GM19324 (cell line): ENCODE results near the gene NEDD4L.
"Not testable (repeated sequence)": the region's sequence is repeated elsewhere in the genome, so short reads cannot be mapped to it uniquely, and the experiment has no call there.

Experiments used
- ATAC-seq: cut with Tn5 transposase; IDR thresholded peaks from one replicate; pipeline ENCODE4 v1.9.1; 2021; ENCODE audit warnings: mild to moderate bottlenecking, moderate library complexity; ENCODE audit not compliant: unreplicated experiment, low FRiP score

NEDD4L gene

GRCh38 chr18:58144671-58145285 is 100.8 kb downstream of the NEDD4L start:
- ATAC-seq: no peak

DNA sequence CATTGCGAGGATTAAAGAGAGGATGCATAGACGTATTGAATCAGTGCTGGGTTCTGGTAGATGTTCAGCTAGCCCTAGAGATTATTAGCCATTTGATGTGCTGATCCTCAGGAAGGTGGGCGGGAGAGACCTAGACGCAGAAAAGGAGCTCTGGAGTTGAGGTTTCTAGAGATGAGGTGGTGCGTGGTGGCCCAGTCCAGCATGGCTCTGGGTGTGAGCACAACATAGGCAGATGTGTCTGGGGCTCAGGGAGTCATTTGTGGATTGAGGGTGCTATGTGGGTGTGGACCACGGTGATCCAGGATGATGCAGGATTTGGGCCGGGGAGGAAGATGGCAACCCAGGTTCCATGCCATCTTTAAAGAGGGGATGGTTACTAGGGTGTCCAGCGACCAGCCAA is 102.1 kb downstream of the NEDD4L start:
- ATAC-seq: no peak

DNA sequence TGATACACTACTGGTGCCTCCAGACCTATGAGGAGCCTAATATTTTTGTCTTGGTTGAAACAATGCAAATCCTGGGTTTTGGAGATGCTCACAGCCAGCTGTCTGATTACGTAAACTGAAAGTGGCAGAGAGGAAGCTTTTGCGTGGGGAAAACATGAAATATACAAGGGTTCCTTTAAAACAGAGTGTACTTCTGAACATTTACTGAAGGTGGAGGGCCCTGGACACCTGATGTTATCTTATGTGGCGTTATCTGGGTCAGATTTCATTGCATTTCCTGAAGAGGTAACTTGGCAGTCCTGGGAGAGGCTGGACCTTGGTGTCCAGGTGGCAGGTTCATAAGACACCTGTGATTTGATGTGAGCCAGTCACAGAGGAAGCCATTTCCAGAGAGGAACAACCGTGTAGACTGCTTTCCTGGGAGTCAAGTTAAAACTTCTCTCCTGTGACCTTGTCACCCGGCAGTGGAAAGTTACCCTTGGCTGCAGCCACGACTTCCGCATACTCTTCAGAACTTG is 105.0 kb downstream of the NEDD4L start:
- peak; percentile 51 for ATAC-seq

- no peak for ATAC-seq
Observed at GRCh38 chr18:58150772-58151171, 106.7 kb downstream of the NEDD4L start.

GRCh38 chr18:58152216-58152615 is 108.2 kb downstream of the NEDD4L start:
- no peak for ATAC-seq

DNA sequence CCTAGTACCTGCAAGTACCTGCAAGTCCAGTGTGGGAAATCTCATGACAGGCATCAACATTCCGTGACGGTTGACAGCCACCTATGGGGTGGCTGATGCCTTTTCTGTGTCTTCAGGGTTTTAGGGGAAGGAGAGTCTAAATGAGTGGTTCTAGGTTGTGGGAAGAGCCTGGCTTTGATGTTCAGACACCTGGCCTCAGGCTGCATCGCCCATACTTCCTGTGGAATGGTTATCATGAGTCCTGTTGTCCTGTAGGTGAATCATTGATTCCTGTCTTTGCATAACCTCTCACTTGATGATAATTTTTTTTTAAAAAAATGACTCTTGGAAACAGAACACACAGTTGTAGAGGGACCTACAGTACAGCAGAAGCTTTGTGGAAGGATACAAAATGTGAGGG is 108.9 kb downstream of the NEDD4L start:
- no peak for ATAC-seq

DNA sequence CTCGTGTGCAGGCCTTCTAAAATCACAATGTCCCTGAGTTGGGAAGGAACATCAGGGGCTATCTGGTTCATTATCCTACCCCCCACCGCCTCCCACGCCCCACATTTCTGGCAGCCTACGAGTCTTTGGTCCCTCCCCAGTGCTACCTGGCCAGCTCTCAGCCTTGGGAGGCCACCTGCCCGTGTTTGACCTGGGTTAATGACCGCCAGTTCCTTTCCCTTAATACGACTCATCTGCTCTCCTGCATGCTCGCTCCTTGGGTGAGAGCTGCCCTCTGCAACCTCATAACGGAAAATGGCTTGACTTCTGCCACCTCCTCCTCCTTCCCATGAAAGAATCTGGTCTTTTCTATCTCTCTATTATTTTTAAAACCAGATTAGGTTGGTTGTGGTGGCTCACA is 112.5 kb downstream of the NEDD4L start:
- no peak for ATAC-seq

- no peak for ATAC-seq
Observed at GRCh38 chr18:58157237-58157636, 113.2 kb downstream of the NEDD4L start.

- ATAC-seq: no peak
Observed at GRCh38 chr18:58158008-58158407, 114.0 kb downstream of the NEDD4L start.

DNA sequence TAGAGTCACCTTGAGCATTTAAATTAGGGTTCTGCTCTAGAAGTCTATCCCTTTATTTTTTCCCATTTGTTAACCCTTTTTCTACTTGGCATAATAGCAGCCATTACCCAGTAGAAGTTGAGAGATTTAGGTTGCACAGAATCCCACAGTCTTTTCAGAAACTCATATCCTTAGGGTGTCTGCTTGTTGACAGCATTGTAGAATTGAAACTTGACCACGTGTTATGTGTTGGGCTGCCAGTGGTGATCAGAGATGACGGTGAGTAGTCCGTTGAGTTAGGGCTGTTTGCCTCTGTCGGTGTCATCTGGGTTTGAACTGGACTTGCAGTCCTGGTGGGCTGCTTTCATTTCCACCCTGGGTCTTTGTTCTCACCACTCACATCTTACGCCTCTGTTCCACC is 114.4 kb downstream of the NEDD4L start:
- no peak for ATAC-seq

- no peak for ATAC-seq
Observed at GRCh38 chr18:58161659-58162058, 117.6 kb downstream of the NEDD4L start.

- ATAC-seq: no peak
Observed at GRCh38 chr18:58162127-58162526, 118.1 kb downstream of the NEDD4L start.

DNA sequence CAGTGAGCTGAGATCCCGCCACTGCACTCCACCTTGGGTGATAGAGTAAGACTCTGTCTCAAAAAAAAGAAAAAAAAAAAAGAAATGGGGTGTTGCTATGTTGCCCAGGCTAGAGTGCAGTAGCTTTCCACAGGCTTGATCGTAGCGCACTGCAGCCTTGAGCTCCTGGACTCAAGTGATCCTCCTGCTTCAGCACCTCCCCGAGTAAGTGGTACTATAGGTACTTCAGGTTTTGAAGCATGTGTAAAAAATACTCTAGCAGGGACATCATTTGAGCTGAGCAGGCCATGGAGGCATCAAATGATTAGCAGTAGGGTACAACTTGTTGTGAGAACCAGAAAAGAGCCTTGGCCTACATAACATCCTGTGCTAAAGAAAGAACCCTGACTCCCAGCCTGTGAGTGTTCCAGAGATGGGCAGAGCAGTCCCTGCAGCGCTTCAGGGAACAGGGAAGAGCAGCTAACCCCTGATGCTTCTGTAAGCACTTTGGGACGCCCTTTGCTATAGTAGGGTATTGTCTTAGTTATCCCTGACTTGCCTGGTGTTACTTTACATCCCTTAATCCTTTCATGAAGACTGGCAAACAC is 119.1 kb downstream of the NEDD4L start:
- ATAC-seq: no peak

DNA sequence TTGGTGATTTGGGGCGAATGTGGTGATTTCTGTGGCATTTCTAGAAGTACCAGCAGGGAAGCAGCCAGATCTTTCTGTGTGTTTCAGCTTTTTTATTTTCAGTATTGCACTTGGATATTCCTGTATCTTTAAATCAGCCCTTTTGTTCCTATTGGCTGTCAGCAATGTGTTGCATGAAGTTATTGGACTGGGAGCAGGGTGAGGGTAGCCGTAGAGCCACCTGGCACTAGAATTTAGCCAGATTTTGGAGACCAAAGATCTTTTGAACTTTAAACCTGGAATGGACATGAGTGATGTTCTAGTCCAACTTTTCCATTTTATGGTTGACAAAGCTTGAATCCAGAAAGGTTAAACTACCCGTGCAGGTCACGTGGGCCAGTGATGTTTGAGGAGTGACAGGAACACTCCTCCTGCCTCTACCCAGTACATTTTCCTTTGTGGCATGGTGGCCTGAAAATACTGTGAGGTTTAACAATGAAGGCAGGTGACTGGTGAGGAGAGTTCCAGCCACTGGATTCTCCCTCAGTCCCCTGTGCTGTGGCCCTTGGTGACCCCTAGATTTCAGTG is 122.3 kb downstream of the NEDD4L start:
- no peak for ATAC-seq

GRCh38 chr18:58167073-58167472 is 123.0 kb downstream of the NEDD4L start:
- no peak for ATAC-seq

GRCh38 chr18:58168221-58168620 is 124.2 kb downstream of the NEDD4L start:
- ATAC-seq: no peak

DNA sequence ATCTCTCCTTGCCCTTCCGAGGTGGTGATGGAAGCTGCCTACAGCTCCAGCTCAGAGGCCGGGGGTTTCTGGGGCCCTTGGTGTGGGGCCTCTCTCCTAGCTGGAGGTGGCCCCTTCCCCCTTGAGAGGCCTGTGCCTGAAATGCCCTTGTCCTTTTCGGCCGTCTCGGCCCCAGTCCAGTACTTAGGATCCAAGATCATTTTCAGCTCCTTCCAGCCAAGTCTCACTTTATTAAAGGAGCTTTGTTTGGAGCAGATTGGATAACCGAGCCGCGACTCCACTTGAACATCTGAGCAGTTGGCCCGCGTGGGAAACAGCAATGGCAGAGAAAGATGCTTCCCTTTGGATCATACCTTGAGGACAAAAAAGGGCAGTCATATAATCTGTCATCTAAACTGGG is 125.0 kb downstream of the NEDD4L start:
- ATAC-seq: no peak

DNA sequence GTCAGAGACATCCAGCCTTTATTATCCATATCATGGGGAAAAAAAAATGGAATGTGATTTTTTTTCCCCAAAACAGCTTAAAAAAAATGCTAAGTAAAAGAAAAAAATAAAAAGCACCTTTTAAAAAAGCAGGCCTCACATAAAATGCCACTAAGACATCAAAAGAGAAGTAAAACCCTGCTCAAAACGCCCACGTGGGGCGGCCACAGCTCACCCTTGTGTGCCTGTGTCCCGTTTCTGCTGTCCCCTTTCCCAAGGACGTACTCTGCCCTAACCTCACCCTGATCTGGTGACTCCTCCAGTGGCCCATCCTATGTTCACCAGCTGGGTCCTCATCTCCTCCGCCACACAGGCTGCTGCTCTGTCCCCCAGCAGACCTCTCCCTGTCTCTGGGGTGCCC is 125.4 kb downstream of the NEDD4L start:
- no peak for ATAC-seq

DNA sequence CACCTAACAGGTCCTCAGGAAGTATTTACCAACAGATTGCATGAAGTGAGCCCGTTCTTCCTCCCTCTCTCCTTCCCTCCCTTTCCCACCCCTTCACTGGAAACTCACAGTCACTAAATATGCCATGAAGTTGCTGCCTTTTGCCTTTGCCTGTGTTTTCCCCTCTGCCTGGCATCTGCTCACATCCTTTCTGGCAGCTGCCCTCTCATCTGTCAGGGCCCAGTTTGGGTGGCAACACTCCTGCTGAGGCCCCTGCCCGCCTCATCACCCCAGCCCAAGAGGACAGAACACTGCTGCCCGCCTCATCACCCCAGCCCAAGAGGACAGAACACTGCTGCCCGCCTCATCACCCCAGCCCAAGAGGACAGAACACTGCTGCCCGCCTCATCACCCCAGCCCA is 126.0 kb downstream of the NEDD4L start:
- not testable (repeated sequence) for ATAC-seq

DNA sequence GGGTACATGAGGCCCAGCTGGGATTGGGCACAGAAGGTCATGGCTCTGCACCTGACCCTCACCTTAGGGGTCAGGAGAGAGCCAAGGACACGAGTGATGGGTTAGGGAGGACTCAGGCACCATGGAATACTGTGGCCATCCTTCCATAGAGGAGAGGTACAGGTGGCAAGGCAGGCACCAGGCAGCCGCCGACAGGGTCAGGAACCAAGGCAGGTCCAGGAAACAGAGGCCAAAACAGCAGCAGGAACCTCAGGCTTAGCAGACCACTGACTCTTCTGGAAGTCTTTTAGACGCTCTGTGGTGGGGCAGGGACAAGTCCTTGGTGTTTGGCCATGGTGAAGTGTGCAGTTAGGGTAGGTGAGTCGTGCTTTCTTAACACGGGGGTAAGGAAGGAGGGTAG is 128.0 kb downstream of the NEDD4L start:
- ATAC-seq: no peak

DNA sequence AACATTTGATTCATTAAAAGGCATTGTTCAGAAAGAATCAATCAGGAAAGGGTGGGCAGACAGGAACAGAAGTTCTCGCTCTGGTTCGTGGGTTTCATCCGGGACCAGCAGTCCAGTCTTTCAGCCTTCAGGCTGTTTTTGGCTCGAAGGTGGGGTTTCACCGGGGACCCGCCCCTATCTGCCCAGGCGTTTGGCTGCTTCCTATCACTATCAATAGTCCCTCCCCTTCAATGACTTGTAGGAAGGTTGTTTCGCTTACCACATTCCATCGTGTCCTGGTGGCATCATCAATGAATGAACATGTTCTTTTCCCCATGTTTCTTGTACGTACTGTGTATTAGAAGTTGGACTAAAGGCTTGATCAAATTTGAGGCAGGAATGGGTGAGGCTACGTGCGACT is 130.3 kb downstream of the NEDD4L start:
- no peak for ATAC-seq

DNA sequence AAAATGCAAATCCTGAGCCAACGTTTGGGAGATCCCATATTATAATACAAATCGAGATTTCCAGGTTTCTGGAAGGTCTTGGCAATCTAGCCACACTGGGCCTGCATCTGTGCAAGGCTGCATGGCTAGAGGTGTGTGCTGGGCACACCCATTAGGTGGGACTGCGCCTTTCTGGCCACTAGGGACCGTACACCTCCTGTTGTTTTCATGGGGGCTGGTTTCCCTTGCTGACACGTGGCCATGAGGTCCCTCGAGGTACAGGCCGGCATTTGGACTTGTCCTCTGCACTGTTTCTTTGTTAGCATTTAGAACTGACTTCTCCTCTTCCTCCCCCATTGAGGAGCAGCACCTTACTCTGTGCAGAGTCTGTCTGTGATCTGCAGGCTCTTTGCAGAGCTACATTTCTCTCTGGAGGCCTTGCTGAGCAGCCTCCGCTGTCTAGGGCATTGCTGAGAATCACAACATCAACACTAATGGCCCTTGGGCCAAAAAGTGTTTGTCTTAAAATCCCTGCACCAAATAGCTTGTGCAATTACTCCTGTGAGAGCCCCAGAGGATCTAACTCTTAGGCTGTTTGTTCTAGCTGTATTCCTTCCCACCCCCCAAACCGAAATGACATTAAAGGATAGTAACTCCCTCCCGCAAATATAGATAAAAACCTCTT is 131.2 kb downstream of the NEDD4L start:
- ATAC-seq: no peak
